Endothelial cell of umbilical vein (primary cell): Measurements from ENCODE around the gene TBC1D5.

ENCODE experiments used
- CTCF ChIP-seq, 2 donors: IDR thresholded peaks; 1 replicate in 1 of 2; 2 replicates in 1 of 2; pipeline ENCODE4 v1.5.1; 2011; ENCODE audit warnings: low read length in 2 of 2, mild to moderate bottlenecking in 2 of 2, moderate library complexity in 2 of 2, control low read depth in 1 of 2, inconsistent platforms in 1 of 2, low read depth in 1 of 2; ENCODE audit not compliant: insufficient read depth in 1 of 2; ENCODE audit errors: extremely low read depth in 1 of 2
- EZH2 ChIP-seq: IDR thresholded peaks from 2 replicates; pipeline ENCODE4 v1.6.1; 2012; ENCODE audit warnings: borderline replicate concordance, low read depth, mild to moderate bottlenecking, moderate library complexity, low read length, inconsistent platforms; ENCODE audit not compliant: severe bottlenecking
- GATA2 ChIP-seq: IDR thresholded peaks from 2 replicates; pipeline ENCODE4 v1.7.0; 2011; ENCODE audit warnings: low read depth, mild to moderate bottlenecking, moderate library complexity, mixed read lengths, low read length; ENCODE audit not compliant: insufficient read length, insufficient read depth
- JUN ChIP-seq: IDR thresholded peaks from 2 replicates; pipeline ENCODE4 v1.6.1; 2011; ENCODE audit warnings: borderline replicate concordance, low read depth; ENCODE audit not compliant: insufficient read length, insufficient read depth
- POLR2A ChIP-seq: IDR thresholded peaks from 2 replicates; pipeline ENCODE4 v1.6.1; 2012; ENCODE audit warnings: low read depth, mild to moderate bottlenecking, control low read depth, low read length
- POLR2AphosphoS5 ChIP-seq: IDR thresholded peaks from 2 replicates; pipeline ENCODE4 v1.6.1; 2012; ENCODE audit warnings: low read depth, mild to moderate bottlenecking, control low read depth, low read length, moderate library complexity; ENCODE audit not compliant: insufficient read depth

- no peak for TF ChIP-seq POLR2A
- TF ChIP-seq CTCF (IDR thresholded peaks at IDR 0.05; ENCODE audit: extremely low read depth in 1 of 2, insufficient read depth in 1 of 2, low read depth in 1 of 2, low read length in 2 of 2): no peak
- TF ChIP-seq GATA2: no peak
- TF ChIP-seq EZH2: no peak
- no peak for TF ChIP-seq POLR2AphosphoS5
- no peak for TF ChIP-seq JUN
These were observed 498.8 kb downstream of the TBC1D5 start for GRCh38 chr3:17243621-17244020.
